ENCODE measurements around the gene GH1.
A peak's percentile ranks its signal among the peaks of the same experiment; 100 is the strongest.
"Not testable (repeated sequence)": the region's sequence is repeated elsewhere in the genome, so short reads cannot be mapped to it uniquely, and the experiment has no call there.

GH1 gene

DNA sequence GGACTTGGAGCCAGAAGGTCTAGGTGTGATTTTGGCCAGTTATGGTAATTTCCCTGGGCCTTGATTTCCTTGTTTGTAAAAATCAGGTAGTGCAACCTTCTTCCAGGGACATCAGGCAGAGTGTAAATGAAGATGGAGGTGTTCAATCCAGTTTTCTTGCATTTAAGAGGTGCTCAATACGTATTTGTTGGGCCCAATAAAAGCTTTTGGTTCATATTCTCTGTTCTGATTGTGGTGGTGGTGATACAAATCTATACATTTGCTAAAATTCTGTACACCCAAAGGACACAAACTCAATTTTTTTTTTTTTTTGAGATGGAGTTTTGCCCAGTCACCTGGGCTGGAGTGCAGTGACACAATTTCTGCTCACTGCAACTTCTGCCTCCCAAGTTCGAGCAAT is 7.5 kb upstream of the GH1 start:
- DNase-seq (ENCODE audit: low spot score): no peak

DNA sequence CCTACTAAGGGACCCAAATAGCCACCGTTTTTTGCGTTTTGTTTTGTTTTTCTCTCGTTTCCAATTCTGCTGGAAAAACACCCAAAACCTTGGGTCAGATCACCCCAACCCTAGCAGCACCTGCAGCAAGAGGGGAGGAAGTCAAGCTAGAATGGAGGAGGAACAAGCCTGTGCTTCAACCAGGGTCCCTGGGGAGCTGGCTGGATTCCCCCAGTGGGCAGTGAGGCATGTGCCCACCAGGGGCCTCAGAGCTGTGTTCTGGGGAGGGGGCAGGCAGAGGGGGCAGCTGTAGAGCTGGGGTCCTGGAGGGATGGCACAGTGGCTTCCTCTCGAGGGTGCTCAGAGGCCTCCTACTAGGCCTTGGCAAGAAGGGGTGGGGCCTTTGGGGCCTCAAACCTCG is 7.0 kb upstream of the GH1 start:
- DNase-seq (ENCODE audit: low spot score): no peak

DNA sequence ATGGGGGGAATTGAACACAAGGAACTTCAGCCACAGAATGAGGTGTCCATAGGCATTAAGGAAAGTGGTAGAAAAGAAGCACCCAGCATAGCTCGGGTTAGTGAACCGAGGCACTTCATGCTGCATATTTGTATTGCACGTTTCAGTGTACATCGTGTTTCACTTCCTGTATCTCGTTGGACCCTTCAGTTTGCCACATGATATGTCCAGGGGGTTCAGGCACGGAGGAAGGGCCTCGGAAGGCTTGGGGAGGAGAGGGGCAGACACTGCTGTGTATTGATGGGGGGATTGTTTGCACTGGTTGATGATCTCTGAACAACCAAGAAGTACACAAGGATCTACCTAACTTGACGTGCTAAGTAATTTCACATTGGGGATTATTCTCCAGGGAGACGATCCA is 3.8 kb upstream of the GH1 start:
- not testable (repeated sequence) for DNase-seq (ENCODE audit: low spot score)

DNA sequence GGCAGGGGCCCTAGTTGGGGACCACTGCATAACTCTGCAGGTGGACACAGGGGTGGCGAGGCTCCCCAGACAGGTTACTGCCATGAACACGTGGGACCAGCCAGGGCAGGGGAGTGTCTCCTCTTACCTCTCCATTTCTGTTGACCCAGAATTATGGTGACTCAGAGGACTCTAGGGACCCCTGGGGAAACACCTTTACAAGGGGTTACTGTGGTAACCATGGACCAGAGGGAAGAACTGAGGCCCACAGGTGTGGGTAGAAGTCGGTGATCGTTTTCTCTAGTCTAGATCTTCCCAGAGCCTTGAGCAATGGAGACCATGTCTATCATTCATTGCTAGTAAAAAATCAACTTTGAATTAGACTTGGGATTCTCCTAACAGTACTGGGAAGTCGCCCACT is 2.1 kb upstream of the GH1 start:
- not testable (repeated sequence) for DNase-seq (ENCODE audit: low spot score)

DNA sequence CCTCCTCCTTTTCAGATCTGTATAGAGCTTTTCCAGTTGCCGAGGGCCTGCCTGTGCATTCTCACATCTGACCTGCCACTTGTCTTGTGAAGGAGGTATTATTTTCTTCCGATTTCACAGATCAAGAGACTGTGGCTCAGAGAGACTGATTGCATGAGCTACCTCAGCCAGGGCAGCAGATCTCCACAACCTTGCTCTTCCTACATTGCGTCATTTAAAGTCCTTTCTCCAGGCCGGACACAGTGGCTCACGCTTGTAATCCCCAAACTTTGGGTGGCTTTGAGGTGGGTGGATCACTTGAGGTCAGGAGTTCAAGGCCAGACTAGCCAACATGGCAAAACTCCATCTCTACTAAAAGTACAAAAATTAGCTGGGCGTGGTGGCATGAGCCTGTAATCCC is 1.4 kb upstream of the GH1 start:
- DNase-seq (ENCODE audit: low spot score): not testable (repeated sequence)

DNA sequence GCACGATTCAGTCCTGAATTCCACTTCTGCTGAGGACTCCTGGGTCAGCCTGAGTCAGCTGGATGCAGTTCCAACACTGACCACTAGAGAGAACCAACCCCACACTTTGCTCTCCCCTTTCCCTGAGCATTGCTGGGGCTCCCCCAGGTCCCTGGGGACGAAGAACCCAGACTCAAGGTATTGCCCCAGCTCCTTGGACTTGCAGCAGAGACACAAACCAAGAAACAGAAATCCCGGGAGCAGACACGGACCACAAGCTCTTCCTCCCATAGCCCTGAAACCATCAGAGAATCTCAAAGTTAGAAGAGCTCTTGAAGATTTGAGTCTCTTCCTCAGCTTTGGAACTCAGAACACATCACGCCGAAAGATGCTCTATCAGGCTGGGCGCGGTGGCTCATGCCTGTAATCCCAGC is 678 bp upstream of the GH1 start:
- peak; percentile 44 for DNase-seq (ENCODE audit: low spot score)

DNA sequence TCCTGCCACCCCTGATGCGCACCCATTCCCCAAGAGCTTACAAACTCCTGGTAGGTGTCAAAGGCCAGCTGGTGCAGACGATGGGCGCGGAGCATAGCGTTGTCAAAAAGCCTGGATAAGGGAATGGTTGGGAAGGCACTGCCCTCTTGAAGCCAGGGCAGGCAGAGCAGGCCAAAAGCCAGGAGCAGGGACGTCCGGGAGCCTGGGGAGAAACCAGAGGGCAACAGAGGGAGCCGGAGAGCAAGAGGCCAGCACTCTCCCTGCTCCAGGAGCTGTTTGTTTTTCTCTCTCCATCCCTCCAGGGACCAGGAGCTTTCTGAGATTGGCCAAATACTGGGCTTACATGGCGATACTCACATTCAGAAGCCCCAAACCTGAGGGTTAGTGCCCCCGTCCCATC is 334 bp downstream of the GH1 start:
- DNase-seq (ENCODE audit: low spot score): no peak

DNA sequence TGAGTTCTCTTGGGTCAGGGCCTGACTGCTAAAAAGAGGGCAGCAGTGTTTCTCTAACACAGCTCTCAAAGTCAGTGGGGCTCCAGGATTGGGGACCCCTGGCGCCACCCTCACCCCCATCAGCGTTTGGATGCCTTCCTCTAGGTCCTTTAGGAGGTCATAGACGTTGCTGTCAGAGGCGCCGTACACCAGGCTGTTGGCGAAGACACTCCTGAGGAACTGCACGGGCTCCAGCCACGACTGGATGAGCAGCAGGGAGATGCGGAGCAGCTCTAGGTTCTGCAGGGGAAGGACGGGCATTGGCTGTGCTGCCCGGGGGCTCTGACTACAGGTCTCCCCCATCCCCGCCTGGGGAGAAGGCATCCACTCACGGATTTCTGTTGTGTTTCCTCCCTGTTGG is 993 bp downstream of the GH1 start:
- no peak for DNase-seq (ENCODE audit: low spot score)

DNA sequence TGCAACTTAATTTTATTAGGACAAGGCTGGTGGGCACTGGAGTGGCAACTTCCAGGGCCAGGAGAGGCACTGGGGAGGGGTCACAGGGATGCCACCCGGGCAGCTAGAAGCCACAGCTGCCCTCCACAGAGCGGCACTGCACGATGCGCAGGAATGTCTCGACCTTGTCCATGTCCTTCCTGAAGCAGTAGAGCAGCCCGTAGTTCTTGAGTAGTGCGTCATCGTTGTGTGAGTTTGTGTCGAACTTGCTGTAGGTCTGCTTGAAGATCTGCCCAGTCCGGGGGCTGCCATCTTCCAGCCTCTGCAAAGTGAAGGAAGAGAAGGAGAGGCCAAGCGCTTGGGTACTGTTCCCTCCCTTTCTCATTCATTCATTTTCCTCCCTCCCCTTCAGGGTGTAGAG is 1.4 kb downstream of the GH1 start:
- not testable (repeated sequence) for DNase-seq (ENCODE audit: low spot score)

DNA sequence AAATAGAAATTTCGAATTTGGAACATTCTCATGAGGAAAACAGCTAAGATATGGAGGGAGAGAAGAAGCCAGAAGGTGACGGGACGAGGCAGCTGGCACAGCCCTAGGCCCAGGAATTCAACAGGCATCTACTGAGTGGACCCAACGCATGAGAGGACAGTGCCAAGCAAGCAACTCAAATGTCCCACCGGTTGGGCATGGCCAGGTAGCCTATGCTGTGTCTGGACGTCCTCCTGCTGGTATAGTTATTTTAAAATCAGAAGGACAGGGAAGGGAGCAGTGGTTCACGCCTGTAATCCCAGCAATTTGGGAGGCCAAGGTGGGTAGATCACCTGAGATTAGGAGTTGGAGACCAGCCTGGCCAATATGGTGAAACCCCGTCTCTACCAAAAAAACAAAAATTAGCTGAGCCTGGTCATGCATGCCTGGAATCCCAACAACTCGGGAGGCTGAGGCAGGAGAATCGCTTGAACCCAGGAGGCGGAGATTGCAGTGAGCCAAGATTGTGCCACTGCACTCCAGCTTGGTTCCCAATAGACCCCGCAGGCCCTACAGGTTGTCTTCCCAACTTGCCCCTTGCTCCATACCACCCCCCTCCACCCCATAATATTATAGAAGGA is 2.0 kb downstream of the GH1 start:
- no peak for DNase-seq (ENCODE audit: low spot score)

DNA sequence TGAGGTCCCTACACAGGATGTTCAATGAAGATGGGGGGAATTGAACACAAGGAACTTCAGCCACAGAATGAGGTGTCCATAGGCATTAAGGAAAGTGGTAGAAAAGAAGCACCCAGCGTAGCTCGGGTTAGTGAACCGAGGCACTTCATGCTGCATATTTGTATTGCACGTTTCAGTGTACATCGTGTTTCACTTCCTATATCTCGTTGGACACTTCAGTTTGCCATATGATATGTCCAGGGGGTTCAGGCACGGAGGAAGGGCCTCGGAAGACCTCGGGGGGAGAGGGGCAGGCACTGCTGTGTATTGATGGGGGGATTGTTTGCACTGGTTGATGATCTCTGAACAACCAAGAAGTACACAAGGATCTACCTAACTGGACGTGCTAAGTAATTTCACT is 2.9 kb downstream of the GH1 start:
- DNase-seq (ENCODE audit: low spot score): not testable (repeated sequence)

DNA sequence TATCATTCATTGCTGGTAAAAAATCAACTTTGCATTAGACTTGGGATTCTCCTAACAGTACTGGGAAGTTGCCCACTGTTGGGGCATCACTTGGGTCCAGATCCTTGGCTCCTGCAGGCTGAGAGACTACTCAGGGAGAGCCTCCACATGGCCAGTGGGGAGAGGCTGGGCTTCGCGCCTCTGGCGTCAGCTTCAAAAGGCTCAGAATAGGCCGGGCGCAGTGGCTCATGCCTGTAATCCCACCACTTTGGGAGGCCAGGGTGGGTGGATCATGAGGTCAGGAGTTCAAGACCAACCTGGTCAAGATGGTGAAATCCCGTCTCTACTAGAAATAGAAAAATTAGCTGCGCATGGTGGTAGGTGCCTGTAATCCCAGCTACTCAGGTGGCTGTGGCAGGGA is 4.2 kb downstream of the GH1 start:
- no peak for DNase-seq (ENCODE audit: low spot score)

DNA sequence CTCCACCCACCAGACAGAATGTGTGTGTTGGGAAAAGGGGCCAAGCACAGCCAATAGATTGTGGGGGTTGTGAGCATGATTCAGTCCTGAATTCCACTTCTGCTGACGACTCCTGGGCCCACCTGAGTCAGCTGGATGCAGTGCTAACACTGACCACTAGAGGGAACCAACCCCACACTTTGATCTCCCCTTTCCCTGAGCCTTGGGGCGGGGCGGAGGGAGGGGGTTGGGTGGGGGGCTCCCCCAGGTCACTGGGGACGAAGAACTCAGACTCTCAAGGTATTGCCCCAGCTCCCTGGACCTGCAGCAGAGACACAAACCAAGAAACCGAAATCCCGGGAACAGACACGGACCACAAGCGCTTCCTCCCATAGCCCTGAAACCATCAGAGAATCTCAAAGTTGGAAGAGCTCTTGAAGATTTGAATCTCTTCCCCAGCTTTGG is 7.0 kb downstream of the GH1 start:
- DNase-seq (ENCODE audit: low spot score): no peak

DNA sequence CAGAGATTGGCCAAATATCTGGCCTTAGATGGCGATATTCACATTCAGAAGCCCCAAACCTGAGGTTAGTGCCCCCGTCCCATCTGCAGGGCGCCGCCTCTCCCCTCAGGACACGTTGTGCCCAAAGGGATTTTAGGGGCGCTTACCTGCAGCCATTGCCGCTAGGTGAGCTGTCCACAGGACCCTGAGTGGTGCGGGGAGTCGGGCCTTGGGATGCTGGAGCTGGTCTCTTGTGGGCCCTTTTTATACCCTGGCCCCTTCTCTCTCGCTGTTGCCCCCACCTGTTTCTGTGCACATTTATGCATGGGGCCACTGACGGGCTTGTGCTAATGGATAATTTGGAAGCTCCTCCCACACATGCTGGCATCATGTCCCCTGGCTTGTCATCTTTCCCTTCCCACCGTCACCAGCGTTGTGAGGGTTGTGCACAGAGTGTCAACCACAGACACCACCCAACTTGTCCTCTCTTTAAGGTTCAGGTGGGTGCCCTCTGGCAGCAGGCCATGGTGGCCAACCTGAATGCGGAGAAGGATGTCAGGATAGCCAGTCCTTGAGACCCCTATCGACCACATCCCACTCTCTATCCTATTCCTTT is 7.5 kb downstream of the GH1 start, which contains the start of gene CSHL1:
Gene CSHL1, minus strand, starts transcription at position 218 of the 595 bp plus-strand sequence. Its CDS starts 62 bp downstream, at position 156.
- DNase-seq (ENCODE audit: low spot score): no peak

DNA sequence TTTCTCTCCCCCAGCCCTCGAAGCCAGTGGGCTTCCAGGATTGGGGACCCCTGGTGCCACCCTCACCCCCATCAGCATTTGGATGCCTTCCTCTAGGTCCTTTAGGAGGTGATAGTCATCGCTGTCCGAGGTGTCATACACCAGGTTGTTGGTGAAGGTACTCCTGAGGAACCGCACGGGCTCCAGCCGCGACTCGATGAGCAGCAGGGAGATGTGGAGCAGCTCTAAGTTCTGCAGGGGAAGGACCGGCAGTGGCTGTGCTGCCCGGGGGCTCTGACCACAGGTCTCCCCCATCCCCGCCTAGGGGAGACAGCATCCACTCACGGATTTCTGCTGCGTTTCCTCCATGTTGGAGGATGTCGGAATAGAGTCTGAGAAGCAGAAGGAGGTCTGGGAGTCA is 8.5 kb downstream of the GH1 start:
- no peak for DNase-seq (ENCODE audit: low spot score)

DNA sequence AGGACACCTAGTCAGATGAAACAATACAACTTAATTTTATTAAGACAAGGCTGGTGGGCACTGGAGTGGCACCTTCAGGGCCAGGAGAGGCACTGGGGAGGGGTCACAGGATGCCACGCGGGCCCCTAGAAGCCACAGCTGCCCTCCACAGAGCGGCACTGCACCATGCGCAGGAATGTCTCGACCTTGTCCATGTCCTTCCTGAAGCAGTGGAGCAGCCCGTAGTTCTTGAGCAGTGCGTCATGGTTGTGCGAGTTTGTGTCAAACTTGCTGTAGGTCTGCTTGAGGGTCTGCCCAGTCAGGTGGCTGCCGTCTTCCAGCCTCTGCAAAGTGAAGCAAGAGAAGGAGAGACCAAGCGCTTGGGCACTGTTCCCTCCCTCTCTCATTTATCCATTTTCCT is 9.1 kb downstream of the GH1 start:
- DNase-seq (ENCODE audit: low spot score): not testable (repeated sequence)

DNA sequence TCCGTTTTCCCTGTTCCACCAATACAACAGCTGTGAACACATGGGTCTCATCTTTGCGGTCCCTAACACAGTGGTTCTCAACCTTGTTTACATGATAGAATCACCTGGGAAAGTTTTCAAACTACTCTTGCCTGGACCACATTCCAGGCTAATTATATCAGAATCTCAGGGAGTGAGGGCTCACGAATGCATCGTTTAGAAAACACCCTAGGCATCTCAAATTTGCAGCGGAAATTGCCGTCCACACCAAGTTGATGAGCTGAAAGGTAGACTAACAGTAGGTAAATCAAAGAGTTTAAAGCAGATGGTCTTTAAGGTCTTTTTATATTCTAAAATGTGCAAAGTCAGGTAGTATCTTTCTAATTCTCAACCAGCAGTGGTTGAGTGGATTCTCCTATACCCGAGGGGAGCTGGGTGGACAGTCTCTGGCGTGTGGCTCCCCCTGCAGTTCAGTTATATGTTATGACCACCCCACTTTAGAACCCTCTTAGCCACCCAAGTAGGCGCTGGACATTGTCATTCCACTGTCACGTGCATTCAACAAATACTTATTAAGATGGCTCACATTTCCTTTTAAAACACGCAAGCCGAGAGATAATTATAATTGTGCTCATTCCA is 11.4 kb downstream of the GH1 start:
- DNase-seq (ENCODE audit: low spot score): not testable (repeated sequence)

DNA sequence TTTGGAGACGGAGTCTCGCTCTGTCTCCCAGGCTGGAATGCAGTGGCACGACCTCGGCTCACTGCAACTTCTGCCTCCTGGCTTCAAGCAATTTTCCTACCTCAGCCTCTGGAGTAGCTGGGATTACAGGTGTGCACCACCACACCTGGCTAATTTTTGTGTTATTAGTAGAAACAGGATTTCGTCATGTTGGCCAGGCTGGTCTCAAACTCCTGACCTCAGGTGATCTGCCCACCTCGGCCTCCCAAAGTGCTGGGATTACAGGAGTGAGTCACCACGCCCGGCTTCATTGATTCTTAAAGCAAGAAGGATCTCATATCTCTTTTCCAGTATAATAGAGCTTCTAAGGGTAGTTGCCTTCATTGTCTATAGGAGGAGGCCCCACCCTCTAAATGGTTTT is 13.8 kb downstream of the GH1 start:
- not testable (repeated sequence) for DNase-seq (ENCODE audit: low spot score)

DNA sequence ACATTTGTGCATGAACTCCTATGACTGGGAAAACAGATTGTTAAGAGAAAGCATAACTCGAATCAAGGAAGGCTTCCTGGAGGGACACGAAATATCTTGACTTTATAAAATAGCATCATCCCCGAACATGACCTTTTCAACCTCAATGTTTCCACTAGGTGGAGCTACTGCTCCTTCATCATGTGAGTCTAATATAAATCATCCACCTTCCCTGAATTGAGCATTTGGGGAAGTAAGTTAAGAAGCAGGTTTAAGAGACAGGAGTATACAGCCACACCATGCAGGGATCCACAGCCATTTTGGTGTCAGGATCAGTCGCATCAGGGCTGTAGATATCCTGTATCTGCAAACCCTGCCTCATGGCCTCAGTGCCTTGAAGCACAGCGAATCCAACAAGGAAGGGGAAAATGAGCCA is 14.8 kb downstream of the GH1 start:
- DNase-seq (ENCODE audit: low spot score): not testable (repeated sequence)

DNA sequence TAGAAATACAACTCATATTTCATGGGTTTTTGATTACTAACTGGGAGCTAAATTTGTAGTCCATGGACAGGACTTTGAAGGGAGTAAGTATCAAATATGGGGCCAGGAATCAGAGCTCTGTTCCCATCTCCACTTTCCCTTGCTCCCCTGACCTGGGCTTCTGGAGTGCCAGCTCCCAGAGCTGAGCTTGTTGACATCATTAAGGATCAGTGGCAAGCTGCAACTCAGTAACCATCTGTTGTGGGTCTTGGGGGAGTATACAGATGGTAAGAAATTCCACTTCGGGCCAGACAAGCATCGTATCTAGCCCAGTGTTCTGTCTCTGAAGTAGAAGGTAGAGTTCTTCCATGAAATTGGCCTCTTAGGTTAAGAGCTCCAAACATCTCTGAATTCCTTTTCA is 16.7 kb downstream of the GH1 start:
- not testable (repeated sequence) for DNase-seq (ENCODE audit: low spot score)

DNA sequence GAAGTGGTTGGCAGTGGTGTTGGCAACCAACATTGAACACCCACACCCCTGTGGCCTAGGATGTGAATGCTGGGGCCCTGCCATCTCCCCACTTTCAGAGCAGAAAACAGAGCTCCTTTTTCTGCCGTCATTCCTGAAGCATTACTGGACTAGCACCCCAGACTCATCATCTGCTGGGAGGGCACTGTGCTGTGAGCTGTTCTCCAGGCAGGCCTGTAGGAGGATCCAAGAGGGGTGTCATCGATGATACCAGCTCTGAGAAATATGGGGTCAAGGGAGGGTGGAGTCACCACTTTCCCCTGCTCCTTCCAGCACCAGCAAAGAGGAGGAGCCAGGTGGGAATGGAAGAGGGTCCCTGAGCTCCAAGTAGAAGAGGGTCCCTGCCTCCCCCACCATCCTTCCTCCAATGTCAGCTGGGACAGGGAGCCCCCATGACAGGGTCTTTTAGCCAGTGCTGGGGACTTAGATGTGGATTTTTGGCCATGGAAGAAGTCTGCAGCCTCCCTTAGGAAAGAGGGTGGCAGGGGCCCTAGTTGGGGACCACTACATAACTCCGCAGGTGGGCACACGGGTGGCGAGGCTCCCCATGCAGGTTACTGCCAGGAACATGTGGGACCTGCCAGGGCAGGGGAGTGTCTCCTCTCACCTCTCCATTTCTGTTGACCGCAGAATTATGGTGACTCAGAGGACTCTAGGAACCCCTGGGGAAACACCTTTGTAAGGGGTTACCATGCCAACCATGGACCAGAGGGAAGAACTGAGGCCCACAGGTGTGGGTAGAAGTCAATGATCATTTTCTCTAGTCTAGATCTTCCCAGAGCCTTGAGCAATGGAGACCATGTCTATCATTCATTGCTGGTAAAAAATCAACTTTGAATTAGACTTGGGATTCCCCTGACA is 19.5 kb downstream of the GH1 start:
- DNase-seq (ENCODE audit: low spot score): peak; percentile 54

DNA sequence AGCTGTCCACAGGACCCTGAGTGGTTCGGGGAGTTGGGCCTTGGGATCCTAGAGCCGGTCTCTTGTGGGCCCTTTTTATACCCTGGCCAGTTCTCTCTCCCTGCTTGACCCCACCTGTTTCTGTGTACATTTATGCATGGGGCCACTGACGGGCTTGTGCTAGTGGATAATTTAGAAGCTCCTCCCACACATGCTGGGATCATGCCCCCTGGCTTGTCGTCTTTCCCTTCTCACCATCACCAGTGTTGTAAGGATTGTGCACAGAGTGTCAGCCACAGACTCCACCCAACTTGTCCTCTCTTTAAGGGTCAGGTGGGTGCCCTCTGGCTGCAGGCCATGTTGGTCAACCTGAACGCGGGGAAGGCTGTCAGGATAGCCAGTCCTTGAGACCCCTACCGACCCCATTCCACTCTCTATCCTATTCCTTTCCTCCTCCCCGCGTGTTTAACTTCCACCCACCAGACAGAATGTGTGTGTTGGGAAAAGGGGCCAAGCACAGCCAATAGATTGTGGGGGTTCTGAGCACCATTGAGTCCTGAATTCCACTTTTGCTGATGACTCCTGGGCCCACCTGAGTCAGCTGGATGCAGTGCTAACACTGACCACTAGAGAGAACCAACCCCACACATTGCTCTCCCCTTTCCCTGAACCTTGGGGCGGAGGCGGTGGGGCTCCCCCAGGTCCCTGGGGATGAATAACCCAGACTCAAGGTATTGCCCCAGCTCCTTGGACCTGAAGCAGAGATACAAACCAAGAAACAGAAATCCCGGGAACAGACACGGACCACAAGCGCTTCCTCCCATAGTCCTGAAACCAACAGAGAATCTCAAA is 21.9 kb downstream of the GH1 start, which contains the start of gene CSH1:
Gene CSH1, minus strand, starts transcription at position 51 of the 831 bp plus-strand sequence. CDS start 63 bp downstream, outside the sequence.
- not testable (repeated sequence) for DNase-seq (ENCODE audit: low spot score)
